Cardiac fibroblast (primary cell): Measurements from ENCODE around the gene INPP5A.

Experiments used
- DNase-seq, 2 donors: peaks; one replicate each; pipeline versions ENCODE4 v3.0.0 to v3.0.0-alpha.2; 2010; ENCODE audit warnings: low read depth in 2 of 2
- H3K4me3 ChIP-seq, 2 donors: replicated peaks in 1 of 2; 1 replicate in 1 of 2; 2 replicates in 1 of 2; pipeline ENCODE4 v1.5.1; 2011; ENCODE audit warnings: low read depth in 2 of 2, low read length in 2 of 2, mild to moderate bottlenecking in 2 of 2, moderate library complexity in 1 of 2
- TF ChIP-seq, protein P1 (sequence below): IDR thresholded peaks from one replicate; pipeline ENCODE4 v1.5.1; 2011; ENCODE audit warnings: low read depth, mild to moderate bottlenecking, low read length, inconsistent platforms

INPP5A gene

DNA sequence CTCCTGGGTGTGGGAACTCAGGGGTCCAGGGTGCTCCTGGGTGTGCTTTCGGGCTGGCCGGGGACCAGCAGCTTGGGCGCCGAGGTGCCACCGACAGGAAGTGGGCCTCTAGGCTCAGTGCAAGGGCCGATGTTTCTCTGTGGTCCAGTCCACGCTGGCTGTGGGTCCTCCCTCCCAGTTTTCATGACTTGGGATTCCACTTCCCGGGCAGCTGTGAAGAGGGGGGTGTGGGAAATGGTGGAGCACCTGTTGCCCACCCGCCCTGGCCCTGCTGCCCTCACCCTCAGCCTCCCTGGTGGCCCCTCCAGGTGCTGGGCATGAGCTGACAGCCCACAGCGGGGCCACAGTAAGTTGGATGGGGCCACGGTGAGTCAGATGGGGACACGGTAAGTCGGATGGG, 189.8 kb downstream of the INPP5A start:
- DNase-seq, result no peak
- H3K4me3 ChIP-seq, result no peak overlapping the region
- TF ChIP-seq, protein P1, sequence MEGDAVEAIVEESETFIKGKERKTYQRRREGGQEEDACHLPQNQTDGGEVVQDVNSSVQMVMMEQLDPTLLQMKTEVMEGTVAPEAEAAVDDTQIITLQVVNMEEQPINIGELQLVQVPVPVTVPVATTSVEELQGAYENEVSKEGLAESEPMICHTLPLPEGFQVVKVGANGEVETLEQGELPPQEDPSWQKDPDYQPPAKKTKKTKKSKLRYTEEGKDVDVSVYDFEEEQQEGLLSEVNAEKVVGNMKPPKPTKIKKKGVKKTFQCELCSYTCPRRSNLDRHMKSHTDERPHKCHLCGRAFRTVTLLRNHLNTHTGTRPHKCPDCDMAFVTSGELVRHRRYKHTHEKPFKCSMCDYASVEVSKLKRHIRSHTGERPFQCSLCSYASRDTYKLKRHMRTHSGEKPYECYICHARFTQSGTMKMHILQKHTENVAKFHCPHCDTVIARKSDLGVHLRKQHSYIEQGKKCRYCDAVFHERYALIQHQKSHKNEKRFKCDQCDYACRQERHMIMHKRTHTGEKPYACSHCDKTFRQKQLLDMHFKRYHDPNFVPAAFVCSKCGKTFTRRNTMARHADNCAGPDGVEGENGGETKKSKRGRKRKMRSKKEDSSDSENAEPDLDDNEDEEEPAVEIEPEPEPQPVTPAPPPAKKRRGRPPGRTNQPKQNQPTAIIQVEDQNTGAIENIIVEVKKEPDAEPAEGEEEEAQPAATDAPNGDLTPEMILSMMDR, result no peak

GRCh38 chr10:132728321-132728720, 190.7 kb downstream of the INPP5A start:
- no peak overlapping the region for H3K4me3 ChIP-seq
- TF ChIP-seq, protein P1, result no peak
- no peak for DNase-seq

GRCh38 chr10:132728741-132729140, 191.2 kb downstream of the INPP5A start:
- no peak for DNase-seq
- no peak overlapping the region for H3K4me3 ChIP-seq
- TF ChIP-seq, protein P1, result no peak

DNA sequence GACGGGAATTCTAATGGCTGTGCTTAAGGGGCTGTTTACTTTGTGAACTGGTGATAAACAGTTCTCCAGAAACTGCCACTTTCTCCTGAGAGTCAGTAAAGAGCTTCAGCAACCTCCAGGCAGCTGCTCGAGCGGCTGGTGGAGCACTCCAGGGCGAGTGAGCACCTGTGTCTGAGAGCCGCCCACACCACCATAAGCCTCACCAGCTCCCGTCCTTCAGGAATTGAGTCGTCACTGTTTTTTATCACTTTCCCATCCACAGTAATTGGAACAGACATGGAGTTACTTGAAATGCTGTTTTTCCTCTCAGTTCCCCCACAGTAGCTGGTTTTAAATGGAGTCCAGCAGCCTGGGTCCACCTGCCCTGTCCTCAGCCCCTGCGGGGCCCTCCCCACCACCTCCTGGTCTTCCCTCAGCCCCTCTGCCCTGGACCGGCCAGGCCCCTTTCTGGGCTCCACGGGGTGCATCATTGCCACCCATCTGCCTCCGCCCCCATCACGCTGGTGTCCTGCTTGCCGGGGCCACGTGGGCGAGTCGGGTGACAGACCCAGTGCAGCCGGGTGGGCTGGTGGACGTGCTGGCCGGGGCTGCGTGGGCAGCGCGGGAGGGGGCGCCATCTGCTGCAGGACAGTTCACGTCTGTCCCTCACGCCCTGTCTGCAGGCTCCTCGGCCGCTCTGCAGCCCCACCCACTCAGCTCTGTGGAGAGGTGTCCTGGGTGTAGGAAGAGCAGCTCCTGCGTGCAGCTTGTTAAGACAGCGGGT, 192.4 kb downstream of the INPP5A start:
- TF ChIP-seq, protein P1, result no peak
- no peak for DNase-seq
- H3K4me3 ChIP-seq, result no peak overlapping the region

GRCh38 chr10:132730573-132730953, 193.0 kb downstream of the INPP5A start:
- no peak overlapping the region for H3K4me3 ChIP-seq
- TF ChIP-seq, protein P1, result no peak
- DNase-seq, result no peak

GRCh38 chr10:132732518-132732917, 194.9 kb downstream of the INPP5A start:
- TF ChIP-seq, protein P1, result no peak
- no peak overlapping the region for H3K4me3 ChIP-seq
- DNase-seq, result no peak

- peak in 1 of 2 donors; percentile 18 for DNase-seq
- no peak overlapping the region for H3K4me3 ChIP-seq
- TF ChIP-seq, protein P1, result no peak
Measured at GRCh38 chr10:132733926-132734325, 196.3 kb downstream of the INPP5A start.
